ENCODE measurements around the gene EIF2B2. TPM values are rescaled to one million over a fixed set of nuclear protein-coding genes. Genes with fewer than 3 reads are reported as not detected.

The EIF2B2 gene
- total and polyA plus RNA-seq, 9 of the 15 experiments (the other 6 are each of a cell fraction or from before 2014, with no cell fraction given): 10.6 to 94.1 (median 38.9) TPM

DNA sequence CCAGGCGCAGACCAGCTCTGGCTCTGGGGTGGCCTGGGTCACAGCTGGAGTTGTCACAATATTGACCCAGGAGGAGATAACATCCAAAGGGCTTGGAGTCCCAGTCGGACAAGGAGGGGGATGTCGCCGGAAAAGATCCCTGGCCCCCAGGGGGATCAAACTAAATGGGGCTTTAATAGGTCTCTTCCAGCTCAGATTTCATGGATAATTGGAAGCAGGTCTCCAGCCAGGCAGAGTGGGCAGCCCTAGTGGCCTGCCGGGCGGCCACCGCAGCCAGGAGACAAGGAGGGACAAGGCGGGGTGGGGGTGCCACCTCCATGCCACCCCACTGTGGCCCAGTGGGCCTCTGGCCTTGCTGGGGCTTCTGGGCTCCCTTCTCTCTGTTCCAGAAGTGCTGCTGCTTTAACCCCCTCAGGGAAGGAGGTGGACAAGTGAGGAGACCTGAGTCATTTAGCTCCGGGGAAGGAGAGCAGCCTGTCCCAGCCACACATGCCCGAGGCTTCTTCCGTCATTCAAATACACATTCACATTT lies 24.2 kb upstream of the EIF2B2 start:
- no peaks in the 10 kb centered on the region for H3K9me3 ChIP-seq (replicated peaks; ENCODE audit: control insufficient read depth, insufficient read depth, low read depth, low read length)
- H3K27me3 ChIP-seq (ENCODE audit: control insufficient read depth in 2 of 2, insufficient read depth in 2 of 2, low read length in 2 of 2): no peaks in the 10 kb centered on the region
- no peak overlapping the region for H3K27ac ChIP-seq (ENCODE audit: extremely low read depth, low read depth, low read length)
- ATAC-seq: no peak
- no peak for FAIRE-seq
- no peaks in the 10 kb centered on the region for H3K9me1 ChIP-seq (ENCODE audit: control insufficient read depth, insufficient read depth, low read length)
- H3K36me3 ChIP-seq (ENCODE audit: control insufficient read depth, insufficient read depth, low read length): no peaks in the 10 kb centered on the region
- no peak overlapping the region for H2AFZ ChIP-seq (ENCODE audit: low read depth, low read length)
- H4K20me1 ChIP-seq (replicated peaks; ENCODE audit: control insufficient read depth, insufficient read depth, low read length): no peaks in the 10 kb centered on the region
- BruUV-seq (replicated peaks): no TSS peak
- intact Hi-C loops (cut with micrococcal nuclease) (no loop called here), in situ Hi-C loops (cut with MboI) (no loop called here)
- ChIA-PET CTCF (ENCODE audit: low intra/inter-chr PET ratio) (no interaction called here), POLR2A (no interaction called here)
- H3K4me3 ChIP-seq: no peak overlapping the region
- no peak overlapping the region for H3K4me2 ChIP-seq (ENCODE audit: insufficient read depth, low read length)
- peak in 1 of 4 experiments; percentile 9 for DNase-seq (ENCODE audit: extremely low read depth in 1 of 4, low spot score in 3 of 4)
- H3K4me1 ChIP-seq (replicated peaks in 1 of 2; ENCODE audit: control insufficient read depth in 2 of 2, insufficient read depth in 2 of 2, low read length in 2 of 2): peaks cover 0 to 27% of the 10 kb centered on the region in 2 experiments; a peak in 2 of 5 replicates
- 22% methylated on average over 6 of the region's 11 CpGs for WGBS (ENCODE audit: insufficient coverage, low coverage, missing lambda C conversion rate)
- TF ChIP-seq, protein P1, sequence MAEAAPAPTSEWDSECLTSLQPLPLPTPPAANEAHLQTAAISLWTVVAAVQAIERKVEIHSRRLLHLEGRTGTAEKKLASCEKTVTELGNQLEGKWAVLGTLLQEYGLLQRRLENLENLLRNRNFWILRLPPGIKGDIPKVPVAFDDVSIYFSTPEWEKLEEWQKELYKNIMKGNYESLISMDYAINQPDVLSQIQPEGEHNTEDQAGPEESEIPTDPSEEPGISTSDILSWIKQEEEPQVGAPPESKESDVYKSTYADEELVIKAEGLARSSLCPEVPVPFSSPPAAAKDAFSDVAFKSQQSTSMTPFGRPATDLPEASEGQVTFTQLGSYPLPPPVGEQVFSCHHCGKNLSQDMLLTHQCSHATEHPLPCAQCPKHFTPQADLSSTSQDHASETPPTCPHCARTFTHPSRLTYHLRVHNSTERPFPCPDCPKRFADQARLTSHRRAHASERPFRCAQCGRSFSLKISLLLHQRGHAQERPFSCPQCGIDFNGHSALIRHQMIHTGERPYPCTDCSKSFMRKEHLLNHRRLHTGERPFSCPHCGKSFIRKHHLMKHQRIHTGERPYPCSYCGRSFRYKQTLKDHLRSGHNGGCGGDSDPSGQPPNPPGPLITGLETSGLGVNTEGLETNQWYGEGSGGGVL (CRISPR knock-in tag; IDR thresholded peaks at IDR 0.05): no peak
- TF ChIP-seq ZNF445 (CRISPR knock-in tag; IDR thresholded peaks at IDR 0.05; ENCODE audit: low read depth) (no peak), ZNF134 (CRISPR knock-in tag; conservative IDR thresholded peaks at IDR 0.05) (no peak), SMAD4 (CRISPR knock-in tag; conservative IDR thresholded peaks at IDR 0.05) (no peak), TSC22D4 (tag; IDR thresholded peaks at IDR 0.05) (no peak), HNRNPLL (IDR thresholded peaks at IDR 0.05; ENCODE audit: low read depth, low read length, poor library complexity, severe bottlenecking) (no peak), ZNF24 (IDR thresholded peaks at IDR 0.05) (no peak), CHCHD3 (CRISPR knock-in tag; IDR thresholded peaks at IDR 0.05) (no peak), TAF9B (IDR thresholded peaks at IDR 0.05; ENCODE audit: partially characterized antibody) (no peak), ZFP1 (CRISPR knock-in tag; IDR thresholded peaks at IDR 0.05) (no peak)
- TF ChIP-seq, protein P2, sequence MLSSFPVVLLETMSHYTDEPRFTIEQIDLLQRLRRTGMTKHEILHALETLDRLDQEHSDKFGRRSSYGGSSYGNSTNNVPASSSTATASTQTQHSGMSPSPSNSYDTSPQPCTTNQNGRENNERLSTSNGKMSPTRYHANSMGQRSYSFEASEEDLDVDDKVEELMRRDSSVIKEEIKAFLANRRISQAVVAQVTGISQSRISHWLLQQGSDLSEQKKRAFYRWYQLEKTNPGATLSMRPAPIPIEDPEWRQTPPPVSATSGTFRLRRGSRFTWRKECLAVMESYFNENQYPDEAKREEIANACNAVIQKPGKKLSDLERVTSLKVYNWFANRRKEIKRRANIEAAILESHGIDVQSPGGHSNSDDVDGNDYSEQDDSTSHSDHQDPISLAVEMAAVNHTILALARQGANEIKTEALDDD (IDR thresholded peaks at IDR 0.05): no peak
- TF ChIP-seq, protein P3, sequence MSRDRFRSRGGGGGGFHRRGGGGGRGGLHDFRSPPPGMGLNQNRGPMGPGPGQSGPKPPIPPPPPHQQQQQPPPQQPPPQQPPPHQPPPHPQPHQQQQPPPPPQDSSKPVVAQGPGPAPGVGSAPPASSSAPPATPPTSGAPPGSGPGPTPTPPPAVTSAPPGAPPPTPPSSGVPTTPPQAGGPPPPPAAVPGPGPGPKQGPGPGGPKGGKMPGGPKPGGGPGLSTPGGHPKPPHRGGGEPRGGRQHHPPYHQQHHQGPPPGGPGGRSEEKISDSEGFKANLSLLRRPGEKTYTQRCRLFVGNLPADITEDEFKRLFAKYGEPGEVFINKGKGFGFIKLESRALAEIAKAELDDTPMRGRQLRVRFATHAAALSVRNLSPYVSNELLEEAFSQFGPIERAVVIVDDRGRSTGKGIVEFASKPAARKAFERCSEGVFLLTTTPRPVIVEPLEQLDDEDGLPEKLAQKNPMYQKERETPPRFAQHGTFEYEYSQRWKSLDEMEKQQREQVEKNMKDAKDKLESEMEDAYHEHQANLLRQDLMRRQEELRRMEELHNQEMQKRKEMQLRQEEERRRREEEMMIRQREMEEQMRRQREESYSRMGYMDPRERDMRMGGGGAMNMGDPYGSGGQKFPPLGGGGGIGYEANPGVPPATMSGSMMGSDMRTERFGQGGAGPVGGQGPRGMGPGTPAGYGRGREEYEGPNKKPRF (IDR thresholded peaks at IDR 0.05; ENCODE audit: low read depth, low read length): no peak
- TF ChIP-seq, protein P4, sequence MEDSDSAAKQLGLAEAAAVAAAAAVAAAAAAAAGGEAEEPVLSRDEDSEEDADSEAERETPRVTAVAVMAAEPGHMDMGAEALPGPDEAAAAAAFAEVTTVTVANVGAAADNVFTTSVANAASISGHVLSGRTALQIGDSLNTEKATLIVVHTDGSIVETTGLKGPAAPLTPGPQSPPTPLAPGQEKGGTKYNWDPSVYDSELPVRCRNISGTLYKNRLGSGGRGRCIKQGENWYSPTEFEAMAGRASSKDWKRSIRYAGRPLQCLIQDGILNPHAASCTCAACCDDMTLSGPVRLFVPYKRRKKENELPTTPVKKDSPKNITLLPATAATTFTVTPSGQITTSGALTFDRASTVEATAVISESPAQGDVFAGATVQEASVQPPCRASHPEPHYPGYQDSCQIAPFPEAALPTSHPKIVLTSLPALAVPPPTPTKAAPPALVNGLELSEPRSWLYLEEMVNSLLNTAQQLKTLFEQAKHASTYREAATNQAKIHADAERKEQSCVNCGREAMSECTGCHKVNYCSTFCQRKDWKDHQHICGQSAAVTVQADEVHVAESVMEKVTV (CRISPR knock-in tag; IDR thresholded peaks at IDR 0.05): no peak
- no peak overlapping the region for H3K9ac ChIP-seq (ENCODE audit: insufficient read depth in 1 of 2, low read depth in 2 of 2, low read length in 2 of 2)
- H3K79me2 ChIP-seq (ENCODE audit: control insufficient read depth, insufficient read depth, low read length): no peaks in the 10 kb centered on the region
